GM18508 (cell line): ENCODE measurements around the gene CRYGN.

ENCODE experiments used
- ATAC-seq: cut with Tn5 transposase; IDR thresholded peaks from one replicate; pipeline ENCODE4 v1.9.1; 2021; ENCODE audit warnings: moderate number of reproducible peaks; ENCODE audit not compliant: insufficient read depth, unreplicated experiment

Gene CRYGN

GRCh38 chr7:151461096-151461941 is 21.4 kb upstream of the CRYGN start:
- ATAC-seq = no peak

- no peak for ATAC-seq
Measured at GRCh38 chr7:151460474-151460855, 20.5 kb upstream of the CRYGN start.

- ATAC-seq = no peak
Measured at GRCh38 chr7:151459726-151460473, 20.0 kb upstream of the CRYGN start.

- ATAC-seq = no peak
Measured at GRCh38 chr7:151457534-151457933, 17.6 kb upstream of the CRYGN start.

- ATAC-seq = no peak
Measured at GRCh38 chr7:151456782-151457181, 16.8 kb upstream of the CRYGN start.

GRCh38 chr7:151456276-151456675 is 16.3 kb upstream of the CRYGN start:
- ATAC-seq = no peak

GRCh38 chr7:151455690-151456089 is 15.7 kb upstream of the CRYGN start:
- ATAC-seq = no peak

GRCh38 chr7:151454932-151455530 is 15.1 kb upstream of the CRYGN start:
- ATAC-seq = no peak

GRCh38 chr7:151454305-151454704 is 14.4 kb upstream of the CRYGN start:
- ATAC-seq = no peak

- ATAC-seq = no peak
Measured at GRCh38 chr7:151453326-151453791, 13.4 kb upstream of the CRYGN start.

- ATAC-seq = no peak
Measured at GRCh38 chr7:151452680-151453325, 12.9 kb upstream of the CRYGN start.

GRCh38 chr7:151451626-151452571 is 12.0 kb upstream of the CRYGN start:
- no peak for ATAC-seq

- ATAC-seq = no peak
Measured at GRCh38 chr7:151451156-151451555, 11.2 kb upstream of the CRYGN start.

GRCh38 chr7:151449990-151450389 is 10.0 kb upstream of the CRYGN start:
- no peak for ATAC-seq

- ATAC-seq = no peak
Measured at GRCh38 chr7:151448261-151449252, 8.6 kb upstream of the CRYGN start.

- ATAC-seq = no peak
Measured at GRCh38 chr7:151447901-151448260, 7.9 kb upstream of the CRYGN start.

- no peak for ATAC-seq
Measured at GRCh38 chr7:151447312-151447711, 7.4 kb upstream of the CRYGN start.

- no peak for ATAC-seq
Measured at GRCh38 chr7:151446412-151446811, 6.5 kb upstream of the CRYGN start.
